HG03135 (cell line): ENCODE measurements around the gene ZNF532.

Experiments
- ATAC-seq: cut with Tn5 transposase; IDR thresholded peaks from one replicate; pipeline ENCODE4 v1.9.1; 2021; ENCODE audit warnings: mild to moderate bottlenecking, moderate library complexity; ENCODE audit not compliant: unreplicated experiment

The ZNF532 gene

DNA sequence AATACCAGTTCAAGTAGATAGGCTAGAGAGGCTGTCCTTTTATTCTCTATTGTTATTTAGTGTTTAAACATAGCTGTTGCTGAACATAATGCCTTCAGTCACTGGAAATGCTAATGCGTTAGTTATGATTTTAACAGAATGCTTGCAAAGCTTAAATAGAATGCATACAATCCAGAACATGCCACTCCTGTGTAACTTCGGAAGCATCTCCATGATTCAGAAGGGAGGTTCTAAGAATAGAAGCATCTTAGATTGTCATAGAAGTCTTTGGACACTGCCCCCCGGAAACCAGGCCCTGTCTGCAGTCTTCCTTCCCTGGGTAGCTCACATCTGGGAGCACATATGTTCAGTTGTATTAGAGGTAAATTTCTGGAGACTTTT, 73.2 kb downstream of the ZNF532 start:
- ATAC-seq = no peak

DNA sequence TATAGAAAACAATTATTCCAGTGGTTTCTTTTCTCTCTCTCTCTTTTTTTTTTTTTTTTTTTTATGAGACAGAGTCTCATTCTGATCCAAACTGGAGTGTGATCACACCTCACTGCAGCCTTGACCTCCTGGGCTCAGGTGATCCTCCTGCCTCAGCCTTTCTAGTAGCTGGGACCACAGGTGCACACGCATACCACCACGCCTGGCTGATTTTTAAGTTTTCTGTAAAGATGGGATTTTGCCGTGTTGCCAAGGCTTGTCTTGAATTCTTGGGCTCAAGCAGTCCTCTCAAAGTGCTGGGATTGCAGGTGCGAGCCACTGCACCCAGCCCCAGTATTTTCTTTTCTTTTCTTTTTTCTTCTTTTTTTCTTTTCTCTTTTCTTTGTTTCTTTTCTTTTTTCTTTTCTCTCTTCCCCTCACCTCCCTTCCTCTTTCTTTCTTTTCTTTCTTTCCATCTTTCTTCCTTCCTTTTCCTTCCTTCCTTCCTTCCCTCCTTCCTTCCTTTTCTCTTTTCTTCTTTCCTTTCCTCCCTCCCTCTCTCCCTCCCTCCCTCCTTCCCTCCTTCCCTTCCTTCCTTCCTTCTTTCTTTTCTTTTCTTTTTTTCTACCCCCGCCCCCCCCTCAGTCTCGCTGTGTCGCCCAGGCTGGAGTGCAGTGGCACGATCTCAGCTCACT, 76.9 kb downstream of the ZNF532 start:
- no peak for ATAC-seq

DNA sequence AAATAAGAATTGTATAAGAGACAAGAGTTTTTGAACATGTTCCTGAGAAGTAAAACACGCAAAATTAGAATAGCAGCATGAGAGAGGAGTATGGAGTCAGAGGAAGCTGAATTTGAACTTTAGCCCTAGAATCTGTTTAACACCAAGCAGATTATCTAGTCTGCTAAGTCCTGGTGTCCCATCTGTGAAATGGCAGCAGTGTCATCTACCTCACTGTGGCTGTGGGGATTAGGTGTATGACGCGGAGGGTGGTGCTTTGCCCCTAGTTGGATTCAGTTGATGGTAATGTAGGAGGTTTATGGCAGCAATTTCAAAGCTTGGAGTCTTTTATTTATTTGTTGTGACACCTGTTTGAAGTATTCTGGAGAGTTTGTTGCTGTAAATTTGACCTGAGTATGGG, 79.2 kb downstream of the ZNF532 start:
- ATAC-seq = no peak

DNA sequence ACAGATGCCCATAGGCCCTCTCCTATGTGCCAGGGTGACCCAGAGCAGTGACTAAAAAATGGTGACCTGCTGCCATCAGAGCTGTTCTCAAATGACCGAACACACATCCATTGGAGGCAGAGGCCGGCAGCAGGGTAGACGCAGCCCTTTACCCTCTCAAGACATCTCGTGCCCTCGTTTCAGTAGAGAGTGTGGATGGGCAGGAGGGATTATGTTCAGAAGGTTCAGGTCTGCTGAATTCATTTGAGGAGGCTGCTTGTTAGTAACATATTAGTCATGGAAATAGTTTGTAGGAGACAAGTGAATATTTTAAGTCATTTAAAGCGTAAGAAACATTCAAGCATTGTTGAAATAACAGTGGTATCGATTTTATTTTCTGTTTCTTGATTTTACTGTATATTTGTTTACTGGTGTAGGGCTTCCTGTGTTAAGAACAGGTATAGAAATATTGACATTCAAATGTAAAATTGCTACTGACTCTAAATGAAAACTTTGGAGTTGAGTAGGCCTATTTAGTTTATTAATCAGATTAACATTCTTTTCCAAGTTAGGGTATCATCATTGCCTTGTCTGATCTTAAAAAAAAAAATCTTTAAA, 82.6 kb downstream of the ZNF532 start:
- no peak for ATAC-seq

DNA sequence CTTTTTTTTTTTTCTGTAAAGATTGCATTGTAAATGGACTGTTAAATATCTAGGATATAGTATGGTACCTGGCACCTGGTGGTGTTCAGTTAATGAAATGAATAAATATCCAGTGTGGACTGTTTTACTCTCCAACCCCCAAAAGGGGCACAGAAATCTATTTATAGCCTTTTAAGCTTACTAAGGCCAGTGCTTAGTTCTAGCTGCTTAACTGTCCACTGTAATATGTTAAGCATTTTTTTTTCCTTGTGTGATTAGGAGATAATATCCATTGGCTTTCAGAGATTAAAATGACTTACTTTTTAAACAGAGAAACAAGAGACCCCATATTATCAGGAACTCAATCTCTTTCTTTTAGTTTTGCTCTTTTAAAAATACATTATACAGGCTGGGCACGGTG, 84.4 kb downstream of the ZNF532 start:
- no peak for ATAC-seq

DNA sequence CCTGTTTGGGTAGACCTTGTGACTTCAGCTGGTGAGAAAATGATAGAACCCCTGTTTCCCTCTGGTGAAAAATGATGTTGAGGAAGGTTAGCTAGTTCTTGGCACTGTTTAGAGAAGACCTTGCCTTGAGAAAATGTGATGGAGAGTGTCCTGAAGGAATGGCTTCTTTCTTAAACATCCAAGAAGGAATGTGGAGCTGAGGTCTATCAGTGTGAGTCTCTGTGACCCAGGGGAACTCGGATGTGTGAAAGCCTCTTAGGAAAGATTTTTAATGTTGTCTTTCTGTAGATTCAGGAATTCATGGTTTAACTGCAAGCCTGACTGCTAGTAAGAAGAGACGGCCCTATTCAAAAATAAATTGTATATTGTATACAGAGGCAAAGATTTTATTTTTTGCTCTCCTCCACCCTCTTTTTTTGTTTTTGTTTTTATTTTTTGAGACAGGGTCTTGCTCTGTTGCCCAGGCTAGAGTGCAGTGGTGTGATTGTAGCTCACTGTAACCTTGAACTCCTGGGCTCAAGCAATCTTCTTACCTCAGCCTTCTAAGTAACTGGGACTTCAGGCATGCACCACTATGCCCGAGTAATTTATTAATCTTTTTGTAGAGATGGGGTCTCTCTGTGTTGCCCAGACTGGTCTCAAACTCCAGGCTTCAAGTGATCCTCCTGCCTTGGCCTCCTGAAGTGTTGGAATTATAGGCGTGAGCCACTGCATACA, 87.5 kb downstream of the ZNF532 start:
- ATAC-seq = no peak

DNA sequence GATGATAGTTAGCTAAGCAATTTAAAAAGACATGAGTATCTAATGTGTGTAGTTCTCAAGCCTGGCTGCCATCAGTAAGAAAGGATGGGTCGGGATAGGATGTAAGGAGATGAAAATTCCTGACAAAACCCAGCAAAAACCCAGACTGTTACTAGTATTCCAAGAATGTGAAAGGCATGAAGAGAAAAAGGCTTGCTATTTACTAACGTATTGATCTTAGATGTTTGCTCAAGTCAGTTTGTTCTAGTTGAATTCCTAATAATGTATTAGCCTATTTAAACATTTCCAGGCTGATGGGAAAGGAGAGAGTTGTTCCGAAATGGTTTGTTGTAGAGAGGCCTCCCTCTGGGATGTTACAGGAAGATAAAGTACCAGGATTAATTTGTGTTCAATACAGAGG, 88.2 kb downstream of the ZNF532 start:
- no peak for ATAC-seq

DNA sequence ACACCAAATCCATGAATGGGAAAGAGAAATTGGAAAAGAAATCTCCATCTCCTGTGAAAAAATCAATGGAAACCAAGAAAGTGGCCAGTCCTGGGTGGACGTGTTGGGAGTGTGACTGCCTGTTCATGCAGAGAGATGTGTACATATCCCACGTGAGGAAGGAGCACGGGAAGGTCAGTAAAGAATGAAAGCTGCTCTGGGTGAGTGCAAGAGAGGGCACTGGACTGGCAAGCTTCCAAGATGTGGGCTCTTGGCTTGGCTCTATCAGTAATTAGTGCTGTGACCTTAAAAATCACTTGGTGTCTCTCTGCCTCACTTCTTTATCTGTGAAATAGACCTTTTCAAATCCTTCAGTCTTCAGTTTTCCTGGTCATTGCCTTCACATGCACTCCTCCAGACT, 89.0 kb downstream of the ZNF532 start:
- no peak for ATAC-seq

DNA sequence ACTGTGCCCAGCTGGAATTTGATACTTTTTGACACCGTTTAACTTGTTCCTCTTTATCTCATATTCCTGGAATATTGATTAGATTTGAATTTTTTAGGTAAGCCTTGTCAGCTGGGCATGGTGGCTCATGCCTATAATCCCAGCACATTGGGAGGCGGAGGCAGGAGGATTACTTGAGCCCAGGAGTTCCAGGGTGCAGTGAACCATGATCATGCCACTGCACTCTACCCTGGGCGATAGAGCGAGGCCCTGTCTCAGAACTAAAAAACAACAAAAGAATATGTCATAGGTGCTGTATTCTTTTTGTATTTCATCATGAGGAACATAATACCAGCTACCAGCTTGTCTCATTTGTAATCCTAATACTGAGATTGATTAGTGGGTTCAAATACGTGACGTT, 90.3 kb downstream of the ZNF532 start:
- no peak for ATAC-seq

DNA sequence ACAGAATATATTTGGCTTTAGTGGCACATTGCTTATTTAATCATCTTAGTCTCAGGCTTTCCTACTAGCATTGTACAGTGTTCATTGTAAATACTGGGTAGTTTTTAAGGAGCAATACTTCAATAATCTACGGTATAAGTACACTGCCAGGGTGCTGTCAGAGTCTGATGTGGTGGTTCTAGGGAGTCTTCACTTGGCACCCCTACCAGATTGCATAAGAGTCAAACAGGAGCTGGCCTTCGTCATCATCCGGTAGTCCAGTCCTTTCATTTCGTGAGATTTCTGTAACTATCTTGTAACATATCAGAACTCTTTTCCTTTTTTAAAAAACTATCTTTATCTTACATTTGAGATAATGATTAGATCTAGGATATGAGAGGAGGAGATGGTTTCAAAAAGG, 91.1 kb downstream of the ZNF532 start:
- no peak for ATAC-seq

DNA sequence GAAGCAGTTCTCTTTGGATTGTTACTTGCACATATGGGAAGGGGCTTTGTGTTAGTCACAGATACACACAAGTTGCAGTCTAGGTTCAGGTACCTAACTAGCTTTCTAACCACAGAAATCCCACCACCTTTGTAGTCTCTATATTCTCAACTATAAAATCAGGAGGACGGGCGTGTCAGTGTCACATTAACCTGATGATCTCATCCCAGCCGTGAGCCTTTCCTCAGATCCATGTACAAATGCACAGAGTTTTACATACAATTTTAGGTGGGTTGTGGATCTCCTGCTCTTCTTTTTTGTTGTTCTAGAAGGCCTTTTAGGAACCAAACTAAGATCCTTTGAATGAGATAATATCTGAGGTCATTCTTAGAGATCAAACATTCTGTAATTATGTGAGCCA, 94.0 kb downstream of the ZNF532 start:
- ATAC-seq = no peak

DNA sequence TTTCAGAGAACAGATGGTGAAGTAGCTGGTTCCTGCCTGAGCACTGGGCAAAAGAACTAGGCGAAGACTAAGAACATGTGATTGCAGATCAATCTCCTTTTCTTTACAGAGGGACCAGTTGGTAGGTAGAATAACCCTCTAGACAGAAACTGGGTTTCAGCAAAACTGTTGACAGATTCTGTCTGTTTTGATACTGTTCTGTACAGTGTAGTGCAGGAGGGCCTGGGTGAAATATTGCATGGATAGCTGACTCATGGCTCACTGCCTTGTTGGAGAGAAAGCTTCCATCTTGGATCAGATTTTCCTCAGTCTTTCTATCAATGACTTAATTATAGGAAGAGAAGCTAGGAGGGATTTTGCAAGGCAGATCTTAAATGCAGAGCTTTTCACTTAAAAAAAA, 95.8 kb downstream of the ZNF532 start:
- no peak for ATAC-seq

DNA sequence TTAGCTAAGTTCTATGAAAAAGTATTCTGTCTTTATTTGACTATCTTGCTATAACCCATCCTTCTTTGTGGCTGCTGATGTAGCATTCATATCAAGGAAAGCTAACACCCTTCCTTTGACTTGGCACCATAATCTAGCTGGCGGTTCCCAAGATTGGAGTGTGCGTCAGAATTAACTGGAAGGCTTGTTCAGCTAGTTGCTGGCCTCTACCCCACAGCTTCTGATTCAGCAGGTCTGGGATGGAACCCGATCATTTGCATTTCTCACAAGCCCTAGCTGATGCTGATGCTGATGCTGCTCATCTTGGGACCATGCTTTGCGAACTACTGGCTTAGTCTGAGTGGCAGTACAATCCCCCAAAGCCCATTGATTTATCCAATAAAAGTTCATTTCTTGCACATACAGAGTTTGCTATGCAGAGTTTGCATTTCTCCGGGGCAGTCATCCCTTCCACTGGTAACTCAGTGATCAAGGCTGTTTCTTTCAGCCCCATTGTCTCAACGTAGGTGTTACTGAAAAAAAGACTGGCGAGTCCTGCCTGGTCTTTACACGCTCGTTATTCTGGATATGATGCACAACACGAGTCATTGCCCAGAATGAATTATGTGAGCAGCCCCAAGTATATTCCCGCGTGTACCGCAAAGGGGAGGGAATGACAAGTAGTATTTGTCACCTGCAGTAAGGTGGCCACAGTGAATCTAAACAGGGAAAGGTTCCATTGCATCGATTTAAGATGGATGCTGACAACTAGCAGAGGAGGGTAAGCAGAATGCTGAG, 96.5 kb downstream of the ZNF532 start:
- no peak for ATAC-seq

DNA sequence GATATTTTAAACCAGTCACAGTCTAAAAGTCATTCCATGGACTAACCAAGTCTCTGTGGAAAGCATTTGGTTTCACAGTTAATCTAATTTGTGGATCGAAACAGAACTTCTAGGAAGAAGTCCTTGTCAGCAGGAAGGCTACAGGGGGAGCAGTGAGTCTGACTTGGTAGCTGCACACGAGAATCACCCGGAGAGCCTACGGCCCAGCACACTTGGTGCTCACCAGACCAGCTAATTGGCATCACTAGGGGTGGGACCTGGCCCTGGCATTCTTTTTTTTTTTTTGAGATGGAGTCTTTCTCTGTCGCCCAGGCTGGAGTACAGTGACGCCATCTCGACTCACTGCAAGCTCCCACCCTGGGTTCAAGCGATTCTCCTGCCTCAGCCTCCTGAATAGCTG, 97.7 kb downstream of the ZNF532 start:
- no peak for ATAC-seq

DNA sequence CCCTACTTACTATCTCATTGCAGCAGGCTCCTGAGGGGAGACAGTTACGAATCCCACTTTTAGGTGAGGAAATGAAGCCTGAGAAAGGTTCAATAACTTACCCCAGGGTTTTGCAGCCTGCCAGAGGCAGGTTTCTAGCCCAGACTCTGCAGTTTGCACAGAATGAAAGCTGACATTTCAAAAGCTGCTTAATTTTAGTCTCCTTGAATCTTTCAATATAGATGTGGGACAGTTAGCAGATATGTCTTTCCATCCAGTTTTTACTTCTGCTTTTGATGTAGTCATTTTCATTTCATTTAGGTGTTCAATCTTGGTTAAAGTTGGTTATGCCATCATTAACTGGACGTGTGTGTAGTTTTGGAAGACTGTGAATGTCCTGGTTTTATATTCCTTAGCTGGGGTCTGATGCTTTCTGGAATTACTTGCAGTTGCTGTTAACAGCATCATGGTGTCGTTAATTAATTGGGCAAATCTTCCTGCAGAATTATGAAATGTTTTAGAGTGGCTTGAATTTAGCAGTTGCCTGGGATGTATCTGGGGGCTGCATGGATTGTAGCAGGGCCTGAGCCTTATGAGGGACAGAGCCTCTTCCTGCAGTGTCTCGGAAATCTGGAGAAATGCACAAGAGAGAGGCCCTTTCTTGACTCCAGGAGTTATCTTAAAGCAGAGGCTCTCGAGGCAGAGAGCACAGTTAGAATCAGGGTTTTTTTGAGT, 100.8 kb downstream of the ZNF532 start:
- ATAC-seq = no peak

DNA sequence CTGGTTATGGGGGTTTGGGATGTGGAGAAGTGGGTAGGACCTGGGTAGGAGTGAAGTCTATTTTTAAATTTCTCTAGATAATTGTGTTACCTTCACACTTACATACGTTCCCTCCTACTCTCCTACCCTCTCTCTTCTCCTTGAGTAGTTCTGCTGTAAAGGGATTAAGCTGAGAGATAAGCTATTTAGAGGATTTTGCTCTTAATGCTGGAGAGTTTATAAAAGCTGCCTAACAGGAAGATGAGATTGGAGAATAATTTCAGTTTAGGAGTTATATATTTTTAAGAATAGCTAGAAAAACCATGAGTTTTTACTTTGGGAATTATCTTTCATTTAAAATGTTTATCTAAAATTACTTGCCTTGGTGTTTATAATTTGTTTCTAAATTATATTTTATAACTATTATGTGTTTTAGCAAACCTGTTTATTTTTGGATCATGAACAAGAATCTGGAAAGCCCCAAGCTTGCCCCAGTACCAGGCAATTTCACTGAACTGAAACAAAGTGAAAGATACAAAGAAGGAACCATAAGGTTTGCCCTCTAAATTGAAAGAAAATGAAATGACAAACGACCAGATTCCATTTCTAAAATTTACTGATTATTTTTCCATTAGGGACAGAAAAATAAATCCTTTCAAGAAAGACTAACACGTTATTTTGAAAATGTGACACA, 101.5 kb downstream of the ZNF532 start:
- ATAC-seq = no peak

DNA sequence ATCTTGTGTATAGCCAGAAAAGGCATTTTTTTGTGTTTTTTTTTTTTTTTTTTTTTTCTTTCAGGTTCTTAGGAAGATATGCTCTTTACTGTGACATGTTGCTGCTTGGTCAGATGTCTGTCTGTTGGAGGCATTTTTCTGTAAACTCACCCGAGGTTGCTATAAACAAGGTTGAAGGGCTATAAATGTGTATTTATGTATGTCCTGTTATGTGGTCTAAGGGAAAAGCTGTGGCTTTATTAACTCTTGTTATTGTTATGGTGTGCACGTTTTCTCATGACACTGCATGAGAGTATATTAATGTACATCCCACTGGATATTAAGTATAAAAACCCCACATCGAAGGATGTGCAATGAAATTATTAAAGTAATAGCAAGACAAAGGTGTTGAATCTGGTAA, 102.0 kb downstream of the ZNF532 start:
- ATAC-seq = no peak

DNA sequence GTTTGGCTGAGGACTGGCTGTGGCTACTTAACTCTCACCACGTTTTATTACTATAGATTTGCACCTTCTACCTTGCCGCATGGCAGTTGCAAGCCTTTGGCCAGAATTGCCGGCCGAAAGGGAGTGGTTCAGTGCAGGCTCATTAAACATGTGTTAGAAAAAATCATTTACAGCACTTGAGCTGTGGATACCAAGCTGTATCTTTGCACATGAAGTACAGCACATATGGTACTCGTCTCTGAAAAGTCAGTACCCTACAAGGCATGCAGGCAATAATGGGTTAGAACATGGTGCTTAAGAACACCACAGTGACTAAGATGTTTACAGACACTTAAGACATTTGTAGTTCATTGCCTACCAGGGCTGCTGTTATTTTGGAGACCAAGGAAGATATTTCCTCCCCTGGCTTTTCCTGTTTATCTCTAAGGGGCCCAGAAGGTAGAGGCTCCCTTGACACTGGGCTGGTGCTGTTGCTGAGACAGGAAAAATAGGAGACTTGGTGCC, 103.1 kb downstream of the ZNF532 start:
- ATAC-seq = no peak

DNA sequence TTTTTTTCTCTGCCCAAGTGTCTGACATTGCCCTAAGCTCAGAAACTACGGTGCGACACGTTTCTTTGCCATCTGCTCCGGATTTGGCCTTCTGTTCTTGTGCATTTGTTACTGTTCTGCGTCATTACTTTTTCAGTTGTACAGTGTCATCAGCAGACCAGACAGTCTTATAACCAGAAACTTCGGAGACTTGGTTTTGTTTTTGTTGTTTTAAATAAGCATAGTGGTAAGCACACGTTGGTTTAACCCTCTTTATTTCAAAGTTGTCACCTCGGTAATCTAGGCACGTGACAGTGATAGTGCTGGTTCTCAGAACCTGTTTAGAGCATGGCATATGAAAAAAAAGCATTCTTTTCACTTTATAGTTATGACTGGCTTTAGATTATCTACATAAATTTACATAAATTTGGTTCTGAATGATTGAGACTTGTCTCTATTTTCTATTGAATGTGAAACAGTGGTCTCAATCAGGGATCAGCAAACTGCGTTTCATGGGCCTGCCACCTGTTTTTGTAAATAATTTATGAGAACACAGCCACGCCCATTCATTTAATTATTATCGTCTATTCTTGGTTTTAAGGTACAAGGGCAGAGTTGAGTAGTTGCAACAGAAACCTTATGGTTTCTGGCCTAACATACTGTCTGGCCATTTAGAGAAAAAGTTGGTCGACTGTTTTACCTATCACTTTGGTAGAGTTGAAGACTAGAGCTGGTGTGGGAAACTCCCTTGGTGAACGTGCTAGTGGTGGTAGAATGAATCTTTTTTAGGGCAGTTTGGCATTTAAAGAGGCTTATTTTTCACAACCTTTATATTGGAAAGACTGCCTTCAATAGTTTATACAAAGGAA, 106.5 kb downstream of the ZNF532 start:
- peak; percentile 83 for ATAC-seq
